Duodenal mucosa (tissue), 2 donors: ENCODE results near the gene ZNF142.

Experiments used
- H3K27ac ChIP-seq: one replicate; pipeline ENCODE4 v1.7.0; 2013; ENCODE audit warnings: low read depth, low read length
- H3K27me3 ChIP-seq, 2 donors: one replicate each; pipeline ENCODE4 v1.7.0; 2013; ENCODE audit warnings: low read length in 2 of 2, control low read depth in 1 of 2; ENCODE audit not compliant: insufficient read depth in 2 of 2, control insufficient read depth in 1 of 2
- H3K36me3 ChIP-seq, 2 donors: one replicate each; pipeline ENCODE4 v1.7.0; 2013; ENCODE audit warnings: low read length in 2 of 2, control low read depth in 1 of 2; ENCODE audit not compliant: insufficient read depth in 2 of 2, control insufficient read depth in 1 of 2
- H3K4me1 ChIP-seq, 2 donors: one replicate each; pipeline ENCODE4 v1.7.0; 2013; ENCODE audit warnings: low read length in 2 of 2, control low read depth in 1 of 2; ENCODE audit not compliant: insufficient read depth in 2 of 2, control insufficient read depth in 1 of 2
- H3K4me3 ChIP-seq, 2 donors: one replicate each; pipeline ENCODE4 v1.7.0; 2013; ENCODE audit warnings: low read length in 2 of 2, low read depth in 1 of 2
- H3K9ac ChIP-seq, 2 donors: one replicate each; pipeline ENCODE4 v1.7.0; 2013; ENCODE audit warnings: low read length in 2 of 2, low read depth in 1 of 2
- H3K9me3 ChIP-seq, 2 donors: one replicate each; pipeline ENCODE4 v1.7.0; 2013; ENCODE audit warnings: low read length in 2 of 2, control low read depth in 1 of 2; ENCODE audit not compliant: control insufficient read depth in 1 of 2

ZNF142 gene

GRCh38 chr2:218631837-218632236 lies 27.6 kb downstream of the ZNF142 start:
- no peaks in the 10 kb centered on the region for H3K4me1 ChIP-seq
- H3K27ac ChIP-seq: no peak overlapping the region
- peaks cover 11 to 25% of the 10 kb centered on the region in 2 donors for H3K36me3 ChIP-seq
- no peaks in the 10 kb centered on the region for H3K27me3 ChIP-seq
- no peak overlapping the region for H3K9ac ChIP-seq
- H3K4me3 ChIP-seq: no peak overlapping the region
- no peaks in the 10 kb centered on the region for H3K9me3 ChIP-seq

- no peak overlapping the region for H3K4me3 ChIP-seq
- no peaks in the 10 kb centered on the region for H3K4me1 ChIP-seq
- H3K9ac ChIP-seq: no peak overlapping the region
- no peaks in the 10 kb centered on the region for H3K27me3 ChIP-seq
- no peaks in the 10 kb centered on the region for H3K36me3 ChIP-seq
- no peaks in the 10 kb centered on the region for H3K9me3 ChIP-seq
- no peak overlapping the region for H3K27ac ChIP-seq
Measured at GRCh38 chr2:218627939-218628338, 31.5 kb downstream of the ZNF142 start.

GRCh38 chr2:218626369-218626768 lies 33.1 kb downstream of the ZNF142 start:
- no peaks in the 10 kb centered on the region for H3K36me3 ChIP-seq
- no peak overlapping the region for H3K27ac ChIP-seq
- H3K4me3 ChIP-seq: no peak overlapping the region
- H3K9ac ChIP-seq: no peak overlapping the region
- no peaks in the 10 kb centered on the region for H3K4me1 ChIP-seq
- no peaks in the 10 kb centered on the region for H3K9me3 ChIP-seq
- no peaks in the 10 kb centered on the region for H3K27me3 ChIP-seq

- Histone ChIP-seq H3K4me3 (no peak overlapping the region), H3K9ac (no peak overlapping the region), H3K4me1 (no peaks in the 10 kb centered on the region), H3K9me3 (no peaks in the 10 kb centered on the region), H3K27ac (no peak overlapping the region), H3K36me3 (no peaks in the 10 kb centered on the region), H3K27me3 (no peaks in the 10 kb centered on the region)
Measured at GRCh38 chr2:218623366-218623705, 36.1 kb downstream of the ZNF142 start.

- no peak overlapping the region for H3K27ac ChIP-seq
- H3K9me3 ChIP-seq: no peaks in the 10 kb centered on the region
- H3K4me1 ChIP-seq: no peaks in the 10 kb centered on the region
- no peak overlapping the region for H3K9ac ChIP-seq
- H3K4me3 ChIP-seq: no peak overlapping the region
- H3K27me3 ChIP-seq: no peaks in the 10 kb centered on the region
- no peaks in the 10 kb centered on the region for H3K36me3 ChIP-seq
Measured at GRCh38 chr2:218622606-218623365, 36.6 kb downstream of the ZNF142 start.

- H3K4me3 ChIP-seq: no peak overlapping the region
- no peaks in the 10 kb centered on the region for H3K27me3 ChIP-seq
- no peak overlapping the region for H3K9ac ChIP-seq
- no peaks in the 10 kb centered on the region for H3K4me1 ChIP-seq
- H3K9me3 ChIP-seq: no peaks in the 10 kb centered on the region
- no peak overlapping the region for H3K27ac ChIP-seq
- H3K36me3 ChIP-seq: no peaks in the 10 kb centered on the region
Measured at GRCh38 chr2:218621007-218621406, 38.4 kb downstream of the ZNF142 start.

GRCh38 chr2:218618102-218618860 lies 41.1 kb downstream of the ZNF142 start:
- H3K27me3 ChIP-seq: no peaks in the 10 kb centered on the region
- no peak overlapping the region for H3K4me3 ChIP-seq
- no peaks in the 10 kb centered on the region for H3K4me1 ChIP-seq
- H3K36me3 ChIP-seq: no peaks in the 10 kb centered on the region
- H3K9me3 ChIP-seq: no peaks in the 10 kb centered on the region
- H3K27ac ChIP-seq: no peak overlapping the region
- no peak overlapping the region for H3K9ac ChIP-seq

GRCh38 chr2:218615868-218616315 lies 43.5 kb downstream of the ZNF142 start:
- H3K36me3 ChIP-seq: no peaks in the 10 kb centered on the region
- no peak overlapping the region for H3K4me3 ChIP-seq
- H3K9me3 ChIP-seq: no peaks in the 10 kb centered on the region
- H3K4me1 ChIP-seq: no peaks in the 10 kb centered on the region
- H3K27ac ChIP-seq: no peak overlapping the region
- H3K27me3 ChIP-seq: no peaks in the 10 kb centered on the region
- H3K9ac ChIP-seq: no peak overlapping the region

GRCh38 chr2:218607436-218608115 lies 51.8 kb downstream of the ZNF142 start, which contains the start of gene PLCD4:
PLCD4 (plus strand) TSS chr2:218607899; CDS start chr2:218615740, 7,841 bp downstream.
- Histone ChIP-seq H3K27ac (no peak within 1 kb of the TSS), H3K27me3 (no peaks in the 10 kb centered on the region), H3K4me3 (no peak within 1 kb of the TSS), H3K9me3 (no peaks in the 10 kb centered on the region), H3K36me3 (no peaks in the 10 kb centered on the region), H3K4me1 (no peaks in the 10 kb centered on the region), H3K9ac (no peak within 1 kb of the TSS)

GRCh38 chr2:218605432-218605831 lies 54.0 kb downstream of the ZNF142 start:
- H3K27me3 ChIP-seq: no peaks in the 10 kb centered on the region
- H3K4me3 ChIP-seq: no peak overlapping the region
- H3K36me3 ChIP-seq: no peaks in the 10 kb centered on the region
- no peaks in the 10 kb centered on the region for H3K9me3 ChIP-seq
- H3K27ac ChIP-seq: no peak overlapping the region
- no peaks in the 10 kb centered on the region for H3K4me1 ChIP-seq
- H3K9ac ChIP-seq: no peak overlapping the region
